Endothelial cell of umbilical vein (primary cell): ENCODE results near the gene ARSD. TPM values are rescaled to one million over a fixed set of nuclear protein-coding genes. Genes with fewer than 3 reads are reported as not detected.

Experiments
- BruUV-seq: library from RNA; stranded (reverse); fragments of 400-500 nt; replicated peaks from 2 replicates; lab custom pipeline; 2021; lab: Mats Ljungman, UMichigan
- CTCF ChIA-PET: fragments of 300-600, 350-600 bp; sonication (Branson Sonifier 250); formaldehyde crosslinking; loops from one replicate; lab custom pipeline; 2021; ENCODE audit warnings: antibody characterized with exemption, inconsistent platforms; lab: Charles Lee
- POLR2A ChIA-PET: fragments of 300-600, 350-600 bp; sonication (Branson Sonifier 250); formaldehyde crosslinking; loops from one replicate; lab custom pipeline; 2021; ENCODE audit warnings: antibody characterized with exemption, inconsistent platforms; lab: Charles Lee
- DNase-seq: peaks from one replicate; pipeline ENCODE4 v3.0.0-alpha.2; 2011; ENCODE audit warnings: low read depth, low spot score
- FAIRE-seq: peaks from 2 replicates; lab custom pipeline; 2011; peaks lifted over from hg19 to GRCh38; lab: Jason Lieb, UNC
- H2AFZ ChIP-seq: 2 replicates; pipeline ENCODE4 v1.6.0; 2012; ENCODE audit warnings: low read depth, low read length, control low read depth, inconsistent platforms
- H3K27ac ChIP-seq: 2 replicates; pipeline ENCODE4 v1.5.1; 2011; ENCODE audit warnings: low read depth, mild to moderate bottlenecking, control low read depth, low read length, moderate library complexity; ENCODE audit not compliant: insufficient read depth
- H3K27me3 ChIP-seq, 2 experiments: 2 replicates each; pipeline versions ENCODE4 v1.6.0 to v1.6.1; 2011; ENCODE audit warnings: low read length in 2 of 2, mixed read lengths in 1 of 2; ENCODE audit not compliant: control insufficient read depth in 2 of 2, insufficient read depth in 2 of 2
- H3K36me3 ChIP-seq, 2 experiments: 2 replicates in 1 of 2; 3 replicates in 1 of 2; pipeline ENCODE4 v1.5.1; 2011; ENCODE audit warnings: low read length in 2 of 2, mild to moderate bottlenecking in 1 of 2, moderate library complexity in 1 of 2; ENCODE audit not compliant: control insufficient read depth in 2 of 2, insufficient read depth in 2 of 2; ENCODE audit errors: extremely low read depth in 1 of 2
- H3K4me1 ChIP-seq: 3 replicates; pipeline ENCODE4 v1.5.1; 2011; ENCODE audit warnings: mild to moderate bottlenecking, low read length; ENCODE audit not compliant: control insufficient read depth, insufficient read depth; ENCODE audit errors: extremely low read depth
- H3K4me2 ChIP-seq: 2 replicates; pipeline ENCODE4 v1.6.1; 2011; ENCODE audit warnings: low read length, control low read depth, mixed read lengths; ENCODE audit not compliant: insufficient read depth
- H3K4me3 ChIP-seq, 3 experiments: fragments of 200-600 bp in 1 of 3; sonication (generic), shearing (Covaris generic) in 1 of 3; replicated peaks in 1 of 3; 2 replicates each; pipeline ENCODE4 v1.5.1; 2011 to 2016; ENCODE audit warnings: control low read depth in 3 of 3, low read length in 3 of 3, mild to moderate bottlenecking in 2 of 3, inconsistent platforms in 1 of 3, low read depth in 1 of 3, moderate library complexity in 1 of 3; ENCODE audit not compliant: insufficient read depth in 1 of 3
- H3K79me2 ChIP-seq: 2 replicates; pipeline ENCODE4 v1.6.0; 2012; ENCODE audit warnings: low read length, inconsistent platforms; ENCODE audit not compliant: control insufficient read depth, insufficient read depth
- H3K9ac ChIP-seq: replicated peaks from 2 replicates; pipeline ENCODE3; 2011; ENCODE audit warnings: low read length, control low read depth; ENCODE audit not compliant: insufficient read depth; ENCODE audit errors: extremely low read depth
- H3K9me1 ChIP-seq: replicated peaks from 3 replicates; pipeline ENCODE4 v1.6.0; 2011; ENCODE audit warnings: mild to moderate bottlenecking, low read length; ENCODE audit not compliant: control insufficient read depth, insufficient read depth; ENCODE audit errors: extremely low read depth
- H3K9me3 ChIP-seq: replicated peaks from 2 replicates; pipeline ENCODE4 v1.5.1; 2012; ENCODE audit warnings: low read length, inconsistent platforms; ENCODE audit not compliant: control insufficient read depth, insufficient read depth
- H4K20me1 ChIP-seq: replicated peaks from 2 replicates; pipeline ENCODE3; 2011; ENCODE audit warnings: mild to moderate bottlenecking, low read length; ENCODE audit not compliant: control insufficient read depth, insufficient read depth; ENCODE audit errors: extremely low read depth
- EZH2 ChIP-seq: IDR thresholded peaks from 2 replicates; pipeline ENCODE4 v1.6.1; 2012; ENCODE audit warnings: borderline replicate concordance, low read depth, mild to moderate bottlenecking, moderate library complexity, low read length, inconsistent platforms; ENCODE audit not compliant: severe bottlenecking
- FOS ChIP-seq: IDR thresholded peaks from 2 replicates; pipeline ENCODE4 v1.6.1; 2011; ENCODE audit warnings: mild to moderate bottlenecking, low read length, moderate library complexity, borderline replicate concordance; ENCODE audit not compliant: insufficient read depth
- GATA2 ChIP-seq: IDR thresholded peaks from 2 replicates; pipeline ENCODE4 v1.7.0; 2011; ENCODE audit warnings: low read depth, mild to moderate bottlenecking, moderate library complexity, mixed read lengths, low read length; ENCODE audit not compliant: insufficient read length, insufficient read depth
- JUN ChIP-seq: IDR thresholded peaks from 2 replicates; pipeline ENCODE4 v1.6.1; 2011; ENCODE audit warnings: borderline replicate concordance, low read depth; ENCODE audit not compliant: insufficient read length, insufficient read depth
- MYC ChIP-seq: IDR thresholded peaks from one replicate; pipeline ENCODE4 v1.6.1; 2011; ENCODE audit warnings: mild to moderate bottlenecking, low read depth, low read length
- POLR2A ChIP-seq: IDR thresholded peaks from 2 replicates; pipeline ENCODE4 v1.6.1; 2012; ENCODE audit warnings: low read depth, mild to moderate bottlenecking, control low read depth, low read length
- POLR2AphosphoS5 ChIP-seq: IDR thresholded peaks from 2 replicates; pipeline ENCODE4 v1.6.1; 2012; ENCODE audit warnings: low read depth, mild to moderate bottlenecking, control low read depth, low read length, moderate library complexity; ENCODE audit not compliant: insufficient read depth
- dilution Hi-C: fragments of 300-500 bp; cut with MboI; formaldehyde crosslinking; loops from one replicate; pipeline ENCODE4 v1.15.0; 2019; ENCODE audit warnings: low sequenced_read_pairs; ENCODE audit not compliant: extremely low pct_ligation_motif_present
- intact Hi-C: fragments of 100-400 bp; cut with micrococcal nuclease; formaldehyde crosslinking; loops from one replicate; pipeline ENCODE4 v1.10.0; 2022
- polyA plus RNA-seq, 4 experiments: library from polyadenylated mRNA; depleted of rRNA in 3 of 4; stranded (reverse) in 3 of 4; unstranded in 1 of 4; fragments of >200 nt; gene quantifications; 2 replicates each; pipeline versions ENCODE4 v1.2.1 to v1.2.3, GENCODE V29; 2011 to 2012; ENCODE audit warnings: missing spikeins in 1 of 4
- total RNA-seq: library from RNA; stranded (reverse); gene quantifications from 2 replicates; pipeline ENCODE4 v1.2.3, GENCODE V29; 2021
- TF ChIP-seq, protein P1 (sequence below): IDR thresholded peaks from 2 replicates; pipeline ENCODE4 v1.6.1; 2011; ENCODE audit not compliant: insufficient read depth, insufficient read length
- TF ChIP-seq, protein P2 (sequence below), 2 donors: IDR thresholded peaks; 1 replicate in 1 of 2; 2 replicates in 1 of 2; pipeline ENCODE4 v1.5.1; 2011; ENCODE audit warnings: low read length in 2 of 2, mild to moderate bottlenecking in 2 of 2, moderate library complexity in 2 of 2, control low read depth in 1 of 2, inconsistent platforms in 1 of 2, low read depth in 1 of 2; ENCODE audit not compliant: insufficient read depth in 1 of 2; ENCODE audit errors: extremely low read depth in 1 of 2

Gene ARSD
- total and polyA plus RNA-seq, 2 donors (not counting 3 experiments of a cell fraction or from before 2014, with no cell fraction given), result 15.5 to 18.6 TPM

DNA sequence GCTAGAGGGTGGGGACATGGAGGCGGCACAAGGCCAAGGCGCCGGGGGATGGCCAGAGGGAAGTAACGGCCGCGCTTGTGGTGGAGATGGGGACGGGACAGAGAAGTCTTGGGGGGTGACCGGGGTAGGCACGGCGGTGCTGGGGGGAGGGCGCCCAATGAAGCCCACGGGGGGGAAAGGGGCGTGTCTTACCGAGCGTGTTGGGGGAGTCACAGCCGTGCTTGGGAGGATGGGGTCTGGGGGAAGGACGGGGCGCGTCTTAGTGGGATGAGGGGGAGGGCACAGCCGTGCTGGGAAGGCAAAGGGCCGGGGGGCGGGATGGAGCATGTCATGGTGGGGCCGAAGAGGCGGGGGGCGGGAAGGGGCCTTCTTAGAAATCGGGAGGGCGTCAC, 952 bp downstream of the ARSD start:
- no TSS peak for BruUV-seq
- peak overlapping the region; percentile 64 for H3K4me2 ChIP-seq
- peak overlapping the region; percentile 24 to 51 (median 40) for H3K4me3 ChIP-seq
- no peaks in the 10 kb centered on the region for H3K4me1 ChIP-seq
- H3K36me3 ChIP-seq, result no peaks in the 10 kb centered on the region
- peak overlapping the region; percentile 77 for H3K27ac ChIP-seq
- peak; percentile 62 for DNase-seq
- H3K9me3 ChIP-seq, result no peaks in the 10 kb centered on the region
- intact Hi-C loops, result loop anchor here (1.0 to 5.0 kb wide), 3 partner anchors 36 to 236 kb away; partner anchors contain the start of gene CD99
- TF ChIP-seq, protein P1, sequence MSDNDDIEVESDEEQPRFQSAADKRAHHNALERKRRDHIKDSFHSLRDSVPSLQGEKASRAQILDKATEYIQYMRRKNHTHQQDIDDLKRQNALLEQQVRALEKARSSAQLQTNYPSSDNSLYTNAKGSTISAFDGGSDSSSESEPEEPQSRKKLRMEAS, result no peak
- TF ChIP-seq MYC (no peak), POLR2A (no peak)
- H3K79me2 ChIP-seq, result no peaks in the 10 kb centered on the region
- no peaks in the 10 kb centered on the region for H3K27me3 ChIP-seq
- H3K9me1 ChIP-seq, result no peaks in the 10 kb centered on the region
- H3K9ac ChIP-seq, result peak overlapping the region; percentile 82
- FAIRE-seq, result no peak
- dilution Hi-C loops, result no loop called here
- POLR2A ChIA-PET, result interaction anchor here (2.1 kb wide), 1 partner anchor 36 kb away, joined by 15 read pairs; a partner anchor contains a TSS
- H4K20me1 ChIP-seq, result no peaks in the 10 kb centered on the region
- CTCF ChIA-PET, result interaction anchor here (0.8 to 1.0 kb wide), 2 partner anchors 9 to 53 kb away, joined by 3 to 4 read pairs; no protein-coding TSS in a partner anchor
- H2AFZ ChIP-seq, result peak overlapping the region; percentile 67

DNA sequence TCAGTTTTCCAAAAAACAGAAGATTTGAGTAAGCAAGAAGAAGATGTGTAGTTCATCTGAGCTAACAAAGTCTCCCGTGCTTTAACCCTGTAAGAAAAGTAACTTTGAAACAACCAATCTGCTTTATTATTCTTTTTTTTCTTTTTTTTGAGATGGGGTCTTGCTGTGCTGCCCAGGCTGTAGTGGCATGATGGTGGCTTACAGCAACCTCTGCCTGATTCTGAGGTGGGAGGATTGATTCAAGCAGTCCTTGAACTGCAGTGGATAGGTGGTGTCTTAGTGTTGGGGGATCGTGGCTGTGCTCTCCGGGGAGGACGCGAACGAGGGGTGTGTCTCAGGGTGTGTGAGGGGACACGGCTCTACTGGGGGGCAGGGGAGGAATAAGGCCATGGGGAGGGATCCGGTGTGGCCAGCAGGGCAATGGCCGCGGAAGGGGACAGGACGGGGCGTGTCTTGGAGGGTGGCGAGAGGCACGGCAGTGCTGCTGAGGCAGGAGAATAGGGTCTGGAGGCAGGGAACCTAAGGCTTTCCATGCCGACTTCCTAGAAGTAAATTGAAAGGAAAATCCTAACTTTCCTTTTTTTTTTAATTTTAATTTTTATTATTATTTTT, 2.4 kb downstream of the ARSD start:
- dilution Hi-C loops (no loop called here), intact Hi-C loops (loop anchor here (5.0 kb wide), 1 partner anchor 234 kb away; the partner anchor contains the start of gene CD99)
- Histone ChIP-seq H3K9me1 (no peaks in the 10 kb centered on the region), H2AFZ (no peak overlapping the region), H3K36me3 (no peaks in the 10 kb centered on the region), H3K9me3 (no peaks in the 10 kb centered on the region), H3K4me3 (no peak overlapping the region), H3K4me1 (no peaks in the 10 kb centered on the region), H4K20me1 (no peaks in the 10 kb centered on the region), H3K79me2 (no peaks in the 10 kb centered on the region), H3K27ac (no peak overlapping the region), H3K27me3 (no peaks in the 10 kb centered on the region), H3K9ac (no peak overlapping the region), H3K4me2 (no peak overlapping the region)
- no TSS peak for BruUV-seq
- CTCF ChIA-PET, result no interaction called here
- DNase-seq, result no peak
- TF ChIP-seq MYC (no peak), EZH2 (no peak), JUN (no peak), POLR2AphosphoS5 (no peak), POLR2A (no peak), GATA2 (no peak), FOS (no peak)
- TF ChIP-seq, protein P2, sequence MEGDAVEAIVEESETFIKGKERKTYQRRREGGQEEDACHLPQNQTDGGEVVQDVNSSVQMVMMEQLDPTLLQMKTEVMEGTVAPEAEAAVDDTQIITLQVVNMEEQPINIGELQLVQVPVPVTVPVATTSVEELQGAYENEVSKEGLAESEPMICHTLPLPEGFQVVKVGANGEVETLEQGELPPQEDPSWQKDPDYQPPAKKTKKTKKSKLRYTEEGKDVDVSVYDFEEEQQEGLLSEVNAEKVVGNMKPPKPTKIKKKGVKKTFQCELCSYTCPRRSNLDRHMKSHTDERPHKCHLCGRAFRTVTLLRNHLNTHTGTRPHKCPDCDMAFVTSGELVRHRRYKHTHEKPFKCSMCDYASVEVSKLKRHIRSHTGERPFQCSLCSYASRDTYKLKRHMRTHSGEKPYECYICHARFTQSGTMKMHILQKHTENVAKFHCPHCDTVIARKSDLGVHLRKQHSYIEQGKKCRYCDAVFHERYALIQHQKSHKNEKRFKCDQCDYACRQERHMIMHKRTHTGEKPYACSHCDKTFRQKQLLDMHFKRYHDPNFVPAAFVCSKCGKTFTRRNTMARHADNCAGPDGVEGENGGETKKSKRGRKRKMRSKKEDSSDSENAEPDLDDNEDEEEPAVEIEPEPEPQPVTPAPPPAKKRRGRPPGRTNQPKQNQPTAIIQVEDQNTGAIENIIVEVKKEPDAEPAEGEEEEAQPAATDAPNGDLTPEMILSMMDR (IDR thresholded peaks at IDR 0.05; ENCODE audit: extremely low read depth in 1 of 2, insufficient read depth in 1 of 2, low read depth in 1 of 2, low read length in 2 of 2), result no peak
- TF ChIP-seq, protein P1, result no peak
- POLR2A ChIA-PET, result no interaction called here
- FAIRE-seq, result no peak
